HG03095 (cell line): Measurements from ENCODE around the gene HAUS7.

ENCODE experiments used
- ATAC-seq: cut with Tn5 transposase; IDR thresholded peaks from one replicate; pipeline ENCODE4 v1.9.1; 2021; ENCODE audit warnings: moderate library complexity; ENCODE audit not compliant: unreplicated experiment

Gene HAUS7

GRCh38 chrX:153477901-153478300 is 7.5 kb upstream of the HAUS7 start:
- ATAC-seq: no peak

GRCh38 chrX:153477364-153477857 is 7.0 kb upstream of the HAUS7 start:
- ATAC-seq: no peak

GRCh38 chrX:153476666-153477363 is 6.4 kb upstream of the HAUS7 start:
- ATAC-seq: no peak

GRCh38 chrX:153475751-153476281 is 5.4 kb upstream of the HAUS7 start:
- ATAC-seq: no peak

DNA sequence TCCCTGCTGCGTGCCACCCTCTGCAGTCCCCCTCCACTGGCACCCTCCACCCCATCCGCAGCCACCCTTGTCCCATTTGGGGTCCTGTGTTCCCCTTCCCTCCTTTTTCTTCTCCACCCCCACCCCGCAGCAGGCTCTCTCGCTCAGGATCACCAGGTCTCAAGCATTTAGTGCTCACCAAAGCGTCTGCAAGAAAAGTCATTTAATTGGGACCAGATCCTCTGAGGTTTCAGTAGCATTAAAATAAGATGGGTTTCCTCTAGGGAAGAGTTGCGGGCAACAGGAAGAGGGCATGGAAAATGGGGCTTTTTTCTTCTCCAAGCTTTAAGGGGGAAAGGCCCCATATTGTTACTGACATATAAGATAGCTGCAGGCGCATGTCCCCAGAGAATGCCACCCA is 4.9 kb upstream of the HAUS7 start:
- no peak for ATAC-seq

DNA sequence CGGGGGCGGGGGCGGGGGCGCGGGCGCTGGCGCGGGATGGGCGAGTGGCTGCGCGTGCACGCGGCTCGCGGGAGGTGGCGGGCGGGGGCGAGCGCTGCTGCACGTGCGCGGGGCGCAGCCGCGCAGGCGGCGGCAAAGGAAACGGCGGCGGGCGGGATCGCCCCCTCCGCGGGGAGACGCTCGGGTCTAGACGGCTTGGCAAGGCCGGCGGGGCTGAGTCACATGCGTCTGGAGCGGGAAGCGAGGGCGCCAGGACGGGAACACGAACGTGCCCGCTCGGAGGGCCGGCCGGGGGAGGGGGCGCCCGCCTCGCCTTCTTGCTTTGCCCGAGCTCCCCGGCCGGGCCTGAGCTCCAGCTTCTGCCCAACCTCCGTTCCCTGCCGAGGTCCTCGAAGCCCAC is 4.3 kb upstream of the HAUS7 start:
- no peak for ATAC-seq

GRCh38 chrX:153474266-153474665 is 3.9 kb upstream of the HAUS7 start:
- ATAC-seq: no peak

- no peak for ATAC-seq
These were observed 2.8 kb upstream of the HAUS7 start for GRCh38 chrX:153473126-153473525.

DNA sequence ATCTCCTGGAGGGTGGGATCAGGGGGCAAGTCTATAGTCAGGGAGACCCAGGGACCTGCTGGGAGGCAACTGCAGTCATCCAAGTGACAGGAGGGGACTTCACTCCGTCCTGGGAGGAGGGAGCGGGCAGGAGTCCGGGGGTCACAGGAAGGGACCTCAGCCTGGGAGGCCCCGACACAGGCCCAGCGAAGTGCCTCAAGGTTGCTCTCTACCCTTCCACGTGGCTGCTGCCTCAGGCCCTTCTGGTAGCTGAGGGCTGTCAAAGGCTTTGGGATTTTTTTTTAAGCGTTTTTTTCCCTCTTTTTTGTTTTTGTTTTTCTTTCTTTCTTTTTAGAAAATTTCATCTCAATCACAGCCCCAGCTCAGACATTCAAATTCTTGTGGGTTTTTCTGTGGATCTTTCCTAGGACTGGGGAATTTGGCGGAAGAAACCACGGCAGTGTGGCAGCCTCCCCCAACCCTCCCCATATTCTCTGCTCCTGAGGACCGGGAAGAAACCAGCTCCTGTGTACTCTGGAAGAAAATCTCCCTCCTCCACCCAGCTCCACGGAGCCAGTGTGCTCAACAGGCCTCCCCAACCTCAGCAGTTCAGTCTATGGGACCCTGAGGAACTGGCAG is 1.4 kb upstream of the HAUS7 start:
- ATAC-seq: no peak

- ATAC-seq: peak; percentile 35
These were observed 465 bp downstream of the HAUS7 start for GRCh38 chrX:153469811-153470410.

GRCh38 chrX:153468008-153468580 is 2.3 kb downstream of the HAUS7 start:
- no peak for ATAC-seq

DNA sequence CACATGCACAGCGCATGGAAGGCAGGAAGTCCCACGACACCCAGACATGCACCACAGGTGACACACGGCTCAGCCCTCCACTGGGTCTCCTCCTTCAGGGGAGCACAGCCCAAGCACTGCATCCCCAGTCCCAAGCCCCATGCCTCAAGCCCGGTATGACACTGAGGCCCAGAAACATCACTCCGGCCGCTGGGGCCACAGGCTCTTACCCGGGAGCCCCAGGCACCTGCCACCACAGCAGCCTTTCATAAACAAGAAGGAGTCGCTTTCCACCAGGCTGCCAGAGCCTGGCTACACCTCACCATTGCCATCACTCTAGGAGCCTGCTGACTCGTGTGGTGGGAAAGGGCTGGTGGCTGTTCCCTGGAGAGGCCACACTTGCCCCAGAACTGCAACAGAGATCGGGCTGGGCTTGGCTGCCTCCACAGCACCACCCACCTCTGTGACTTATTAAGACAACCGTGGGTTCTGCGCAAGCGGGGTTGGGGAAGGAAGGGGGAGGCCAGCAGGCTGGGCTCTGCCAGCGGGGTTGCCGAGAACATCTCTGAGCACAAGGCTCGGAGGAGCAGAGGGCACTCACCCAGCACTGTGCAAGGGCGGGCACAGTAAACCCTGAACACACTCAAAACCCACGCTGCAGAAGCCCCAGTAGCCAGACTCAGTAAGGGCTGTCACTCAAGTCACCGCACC is 4.5 kb downstream of the HAUS7 start:
- no peak for ATAC-seq

GRCh38 chrX:153464116-153464515 is 6.3 kb downstream of the HAUS7 start:
- ATAC-seq: no peak

DNA sequence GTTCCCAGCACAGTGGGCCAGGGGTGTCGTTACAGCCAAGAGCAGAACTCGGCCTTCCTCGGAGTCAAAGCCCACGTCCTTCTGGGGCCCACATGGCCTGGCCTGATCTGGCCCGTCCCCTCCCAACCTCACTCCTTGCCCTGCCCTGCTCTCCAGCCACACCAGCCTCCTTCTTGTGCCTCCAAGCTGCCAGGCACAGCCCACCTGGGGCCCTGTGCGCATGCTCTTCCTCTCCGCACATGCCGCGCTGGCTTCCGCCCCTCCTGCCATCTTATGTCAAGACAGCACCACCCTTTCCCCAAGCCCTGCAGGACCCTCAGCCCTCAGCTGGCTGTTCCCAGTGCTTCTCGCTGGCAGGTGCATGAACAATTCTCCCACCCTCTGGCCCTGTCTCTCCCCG is 6.8 kb downstream of the HAUS7 start:
- no peak for ATAC-seq

- ATAC-seq: no peak
These were observed 7.3 kb downstream of the HAUS7 start for GRCh38 chrX:153463031-153463430.

- no peak for ATAC-seq
These were observed 8.1 kb downstream of the HAUS7 start for GRCh38 chrX:153462291-153462690.

GRCh38 chrX:153460826-153461225 is 9.6 kb downstream of the HAUS7 start:
- ATAC-seq: no peak

DNA sequence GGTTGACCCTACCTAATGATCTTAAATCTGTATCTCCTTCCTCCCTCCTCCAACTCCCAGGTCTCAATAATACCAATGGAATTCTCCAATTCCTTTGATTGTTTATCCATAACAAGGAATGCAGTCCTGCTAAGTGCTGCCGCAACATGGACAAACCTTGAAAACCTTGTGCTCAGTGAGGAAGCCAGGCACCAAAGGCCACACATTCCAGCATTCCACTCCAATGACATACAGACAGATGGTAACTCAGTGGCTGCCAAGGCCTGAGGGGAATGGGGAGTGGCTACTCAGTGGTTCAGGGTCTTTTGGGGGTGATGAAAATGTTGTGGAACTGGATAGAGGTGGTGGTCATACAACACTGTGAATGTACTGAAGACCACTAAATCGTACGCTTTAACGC is 10.4 kb downstream of the HAUS7 start:
- no peak for ATAC-seq

- no peak for ATAC-seq
These were observed 11.9 kb downstream of the HAUS7 start for GRCh38 chrX:153458476-153458875.

DNA sequence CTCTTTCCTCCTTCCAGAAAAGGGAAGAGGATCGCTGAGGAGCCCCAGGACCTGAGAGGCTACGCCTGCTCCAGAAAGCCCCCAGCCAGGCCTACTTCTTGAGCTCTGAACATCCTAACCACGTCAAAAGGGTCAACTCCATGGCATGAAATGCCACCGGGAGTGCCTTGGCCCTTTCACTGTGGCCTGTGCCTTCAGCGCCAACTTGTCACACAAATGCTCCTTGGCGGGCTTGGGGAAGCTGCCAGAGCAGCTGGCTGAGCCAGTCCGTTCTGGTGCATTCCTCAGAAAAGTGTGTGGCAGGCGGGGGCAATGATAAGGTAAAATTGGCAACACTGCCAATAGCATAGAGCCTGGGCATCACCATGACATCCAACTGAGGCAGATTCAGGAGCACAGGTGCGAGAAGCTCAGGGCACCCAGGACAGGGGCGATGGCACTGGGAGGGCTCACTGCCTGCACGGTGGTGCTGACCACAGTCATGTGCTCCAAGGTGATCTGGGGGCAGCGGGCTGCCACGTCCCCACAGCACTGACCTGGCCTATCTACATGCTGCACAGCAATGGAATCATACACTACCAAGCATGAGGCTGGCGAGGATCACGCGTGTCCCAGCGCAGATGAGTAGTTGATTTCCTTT is 12.4 kb downstream of the HAUS7 start:
- ATAC-seq: no peak
